Activated naive CD8-positive, alpha-beta T cell treated with anti-CD3 and anti-CD28 coated beads, Interleukin-2, amount 50 U/mL, for 16 hours (primary cell): ENCODE data around the gene ABCC6.
"Not testable (repeated sequence)": the region's sequence is repeated elsewhere in the genome, so short reads cannot be mapped to it uniquely, and the experiment has no call there.

Experiments used
- DNase-seq: peaks from one replicate; pipeline ENCODE4 v3.0.0-alpha.2; 2020; ENCODE audit warnings: low read depth, low spot score

Gene ABCC6

GRCh38 chr16:16161319-16161718 is 62.0 kb downstream of the ABCC6 start:
- DNase-seq = no peak

- no peak for DNase-seq
Measured at GRCh38 chr16:16159662-16160061, 63.6 kb downstream of the ABCC6 start.

- no peak for DNase-seq
Measured at GRCh38 chr16:16158741-16159374, 64.4 kb downstream of the ABCC6 start.

GRCh38 chr16:16158082-16158658 is 65.1 kb downstream of the ABCC6 start:
- DNase-seq = no peak

- DNase-seq = no peak
Measured at GRCh38 chr16:16157166-16157565, 66.1 kb downstream of the ABCC6 start.

GRCh38 chr16:16155234-16155633 is 68.1 kb downstream of the ABCC6 start:
- no peak for DNase-seq

GRCh38 chr16:16154281-16154951 is 68.9 kb downstream of the ABCC6 start:
- no peak for DNase-seq

- not testable (repeated sequence) for DNase-seq
Measured at GRCh38 chr16:16153000-16153399, 70.3 kb downstream of the ABCC6 start.

GRCh38 chr16:16151315-16151714 is 72.0 kb downstream of the ABCC6 start:
- DNase-seq = no peak

- DNase-seq = no peak
Measured at GRCh38 chr16:16150878-16151152, 72.5 kb downstream of the ABCC6 start.

GRCh38 chr16:16150117-16150877 is 73.0 kb downstream of the ABCC6 start:
- DNase-seq = no peak

- DNase-seq = no peak
Measured at GRCh38 chr16:16149710-16150116, 73.6 kb downstream of the ABCC6 start.

GRCh38 chr16:16148755-16149154 is 74.5 kb downstream of the ABCC6 start:
- DNase-seq = no peak

GRCh38 chr16:16148000-16148599 is 75.2 kb downstream of the ABCC6 start:
- DNase-seq = not testable (repeated sequence)

- no peak for DNase-seq
Measured at GRCh38 chr16:16147316-16147999, 75.8 kb downstream of the ABCC6 start.

- DNase-seq = no peak
Measured at GRCh38 chr16:16146380-16147315, 76.6 kb downstream of the ABCC6 start.

GRCh38 chr16:16145286-16145685 is 78.0 kb downstream of the ABCC6 start:
- DNase-seq = no peak

- no peak for DNase-seq
Measured at GRCh38 chr16:16144416-16144815, 78.9 kb downstream of the ABCC6 start.

- DNase-seq = no peak
Measured at GRCh38 chr16:16143931-16144330, 79.4 kb downstream of the ABCC6 start.

- no peak for DNase-seq
Measured at GRCh38 chr16:16143038-16143763, 80.1 kb downstream of the ABCC6 start.
